Measurements from ENCODE around the gene KEAP1. TPM values are rescaled to one million over a fixed set of nuclear protein-coding genes. Genes with fewer than 3 reads are reported as not detected.

The KEAP1 gene
- total RNA-seq, 2 donors from 2014 or later = 53.2 to 87.3 TPM

GRCh38 chr19:10439588-10439987 lies 63.6 kb downstream of the KEAP1 start:
- Histone ChIP-seq H3K9me3 (no peaks in the 10 kb centered on the region), H3K9ac (ENCODE audit: low read depth in 2 of 2, low read length in 2 of 2) (no peak overlapping the region), H3K4me3 (no peak overlapping the region), H3K27ac (no peak overlapping the region), H3K4me1 (no peaks in the 10 kb centered on the region), H3K27me3 (no peaks in the 10 kb centered on the region), H3K36me3 (no peaks in the 10 kb centered on the region)
- no peak for TF ChIP-seq CTCF (IDR thresholded peaks at IDR 0.05)
- intact Hi-C loops (cut with DNase I) = no loop called here
- no peak for DNase-seq

Small RNAs within 50 kb of the gene (microRNA-seq; reads per million reads assigned to microRNA genes)
- gene MIR1238 = not detected

Other genes starting within 250 kb of the KEAP1 start
- 10 to 100 TPM in 1 of 2 donors, 1 to 10 TPM in 1; 3.5 to 13.1 TPM for gene ICAM1, start 232.2 kb downstream of the KEAP1 start, total RNA-seq
- under 1 TPM; 0.19 to 0.37 TPM for gene ICAM4, start 216.4 kb downstream of the KEAP1 start, total RNA-seq
- 1 to 10 TPM in 1 of 2 donors, under 1 TPM in 1; 0.74 to 1.3 TPM for gene ICAM5, start 213.4 kb downstream of the KEAP1 start, total RNA-seq
- 1 to 10 TPM in 1 of 2 donors, under 1 TPM in 1; 0.96 to 5.1 TPM for gene ZGLP1, start 193.5 kb downstream of the KEAP1 start, total RNA-seq
- 10 to 100 TPM; 10.7 to 19.8 TPM for gene FDX2, start 187.3 kb downstream of the KEAP1 start, total RNA-seq
- 100 to 1,000 TPM in 1 of 2 donors, 10 to 100 TPM in 1; 67.1 to 101 TPM for gene RAVER1, start 169.8 kb downstream of the KEAP1 start, total RNA-seq
- gene ICAM3, start 163.7 kb downstream of the KEAP1 start, total RNA-seq = 10 to 100 TPM; 27.2 to 31.8 TPM
- 100 to 1,000 TPM in 1 of 2 donors, 10 to 100 TPM in 1; 76.3 to 148 TPM for gene TYK2, start 122.8 kb downstream of the KEAP1 start, total RNA-seq
- gene CDC37, start 99.8 kb downstream of the KEAP1 start, total RNA-seq = 100 to 1,000 TPM; 128 to 286 TPM
- gene PDE4A, start 82.8 kb downstream of the KEAP1 start, total RNA-seq = 10 to 100 TPM in 1 of 2 donors, 1 to 10 TPM in 1; 8.6 to 13.8 TPM
- gene S1PR5, start 14.1 kb upstream of the KEAP1 start, total RNA-seq = not detected
- 10 to 100 TPM; 69.0 to 89.9 TPM for gene ATG4D, start 40.5 kb upstream of the KEAP1 start, total RNA-seq
- gene KRI1, start 62.7 kb upstream of the KEAP1 start, total RNA-seq = 10 to 100 TPM; 11.0 to 27.2 TPM
- gene CDKN2D, start 65.6 kb upstream of the KEAP1 start, total RNA-seq = 10 to 100 TPM; 11.1 to 13.4 TPM
- gene AP1M2, start 84.0 kb upstream of the KEAP1 start, total RNA-seq = 100 to 1,000 TPM; 149 to 172 TPM
- 100 to 1,000 TPM in 1 of 2 donors, 10 to 100 TPM in 1; 87.1 to 137 TPM for gene SLC44A2, start 122.2 kb upstream of the KEAP1 start, total RNA-seq
- 100 to 1,000 TPM; 143 to 271 TPM for gene ILF3, start 151.0 kb upstream of the KEAP1 start, total RNA-seq
- gene QTRT1, start 198.1 kb upstream of the KEAP1 start, total RNA-seq = 10 to 100 TPM; 74.9 to 94.1 TPM
- gene DNM2, start 214.7 kb upstream of the KEAP1 start, total RNA-seq = 100 to 1,000 TPM; 450 to 461 TPM